Adrenal gland (tissue), 5 donors: Measurements from ENCODE around the gene AMPD2.

Experiments
- POLR2A ChIP-seq, 2 donors: fragments of 450-650 bp; IDR thresholded peaks; one replicate each; pipeline ENCODE4 v1.6.1; 2017; ENCODE audit warnings: antibody characterized with exemption in 2 of 2, mild to moderate bottlenecking in 2 of 2, moderate library complexity in 1 of 2
- TF ChIP-seq, protein P1 (sequence below), 6 experiments: fragments of 450-650 bp in 4 of 6; fragments of 200-600 bp in 2 of 6; sonication (generic) in 1 of 6; IDR thresholded peaks; 1 replicate in 5 of 6; 2 replicates in 1 of 6; pipeline versions ENCODE4 v1.5.1 to v1.8.0; 2016 to 2021; ENCODE audit warnings: antibody characterized with exemption in 6 of 6, mild to moderate bottlenecking in 2 of 6, moderate library complexity in 1 of 6
- donor health status: DM: no; HTN: no; CAD: no.

DNA sequence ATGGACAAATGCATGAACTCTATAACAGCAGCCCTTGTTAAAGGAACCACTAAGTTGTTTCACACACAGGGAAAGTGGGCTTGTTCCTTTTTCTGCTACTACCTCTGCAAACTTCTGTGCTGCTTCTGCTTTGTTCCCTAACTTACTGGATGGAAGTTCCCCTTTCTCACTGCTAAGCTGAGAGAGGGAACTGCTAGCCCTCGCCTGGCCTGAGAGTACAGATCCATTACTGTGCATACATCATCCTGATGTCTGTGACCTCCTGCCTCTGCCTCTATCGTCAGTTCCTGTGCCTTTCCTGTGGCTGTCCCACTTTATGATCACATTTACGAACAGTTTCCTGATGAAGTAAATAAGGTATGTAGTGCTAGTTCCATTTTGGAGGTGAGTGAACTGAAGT, 3.8 kb upstream of the AMPD2 start:
- TF ChIP-seq, protein P1, sequence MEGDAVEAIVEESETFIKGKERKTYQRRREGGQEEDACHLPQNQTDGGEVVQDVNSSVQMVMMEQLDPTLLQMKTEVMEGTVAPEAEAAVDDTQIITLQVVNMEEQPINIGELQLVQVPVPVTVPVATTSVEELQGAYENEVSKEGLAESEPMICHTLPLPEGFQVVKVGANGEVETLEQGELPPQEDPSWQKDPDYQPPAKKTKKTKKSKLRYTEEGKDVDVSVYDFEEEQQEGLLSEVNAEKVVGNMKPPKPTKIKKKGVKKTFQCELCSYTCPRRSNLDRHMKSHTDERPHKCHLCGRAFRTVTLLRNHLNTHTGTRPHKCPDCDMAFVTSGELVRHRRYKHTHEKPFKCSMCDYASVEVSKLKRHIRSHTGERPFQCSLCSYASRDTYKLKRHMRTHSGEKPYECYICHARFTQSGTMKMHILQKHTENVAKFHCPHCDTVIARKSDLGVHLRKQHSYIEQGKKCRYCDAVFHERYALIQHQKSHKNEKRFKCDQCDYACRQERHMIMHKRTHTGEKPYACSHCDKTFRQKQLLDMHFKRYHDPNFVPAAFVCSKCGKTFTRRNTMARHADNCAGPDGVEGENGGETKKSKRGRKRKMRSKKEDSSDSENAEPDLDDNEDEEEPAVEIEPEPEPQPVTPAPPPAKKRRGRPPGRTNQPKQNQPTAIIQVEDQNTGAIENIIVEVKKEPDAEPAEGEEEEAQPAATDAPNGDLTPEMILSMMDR (IDR thresholded peaks at IDR 0.05), result no peak
- TF ChIP-seq POLR2A (IDR thresholded peaks at IDR 0.05), result peak in 1 of 2 donors; percentile 16
